ENCODE results near the gene CENPO. TPM values are rescaled to one million over a fixed set of nuclear protein-coding genes. Genes with fewer than 3 reads are reported as not detected.
A peak's percentile ranks its signal among the peaks of the same experiment; 100 is the strongest.
"Not testable (repeated sequence)": the region's sequence is repeated elsewhere in the genome, so short reads cannot be mapped to it uniquely, and the experiment has no call there.

CENPO gene
- total RNA-seq, 1 donor from 2014 or later = 3.7 TPM

- no peak for DNase-seq (ENCODE audit: low spot score)
Measured at GRCh38 chr2:24787532-24787931, 5.7 kb upstream of the CENPO start.

- no peak for DNase-seq (ENCODE audit: low spot score)
Measured at GRCh38 chr2:24788816-24789215, 4.4 kb upstream of the CENPO start.

- DNase-seq (ENCODE audit: low spot score) = no peak
Measured at GRCh38 chr2:24791452-24791851, 1.8 kb upstream of the CENPO start.

- no peak for DNase-seq (ENCODE audit: low spot score)
Measured at GRCh38 chr2:24792542-24792873, 717 bp upstream of the CENPO start.

- DNase-seq (ENCODE audit: low spot score) = no peak
Measured at GRCh38 chr2:24793761-24794435, 673 bp downstream of the CENPO start.

- no peak for DNase-seq (ENCODE audit: low spot score)
Measured at GRCh38 chr2:24797644-24798043, 4.4 kb downstream of the CENPO start.

GRCh38 chr2:24800487-24800886 lies 7.3 kb downstream of the CENPO start:
- DNase-seq (ENCODE audit: low spot score) = not testable (repeated sequence)

- peak; percentile 5 for DNase-seq (ENCODE audit: low spot score)
Measured at GRCh38 chr2:24805811-24806660, 12.8 kb downstream of the CENPO start.

- no peak for DNase-seq (ENCODE audit: low spot score)
Measured at GRCh38 chr2:24806661-24807036, 13.4 kb downstream of the CENPO start.

GRCh38 chr2:24809316-24810007 lies 16.2 kb downstream of the CENPO start:
- no peak for DNase-seq (ENCODE audit: low spot score)

GRCh38 chr2:24813691-24814137 lies 20.5 kb downstream of the CENPO start:
- no peak for DNase-seq (ENCODE audit: low spot score)

GRCh38 chr2:24814516-24814915 lies 21.3 kb downstream of the CENPO start:
- no peak for DNase-seq (ENCODE audit: low spot score)

- no peak for DNase-seq (ENCODE audit: low spot score)
Measured at GRCh38 chr2:24815171-24815570, 21.9 kb downstream of the CENPO start.

- peak; percentile 6 for DNase-seq (ENCODE audit: low spot score)
Measured at GRCh38 chr2:24816404-24816803, 23.2 kb downstream of the CENPO start.

- DNase-seq (ENCODE audit: low spot score) = peak; percentile 6
Measured at GRCh38 chr2:24816884-24817283, 23.7 kb downstream of the CENPO start.

- DNase-seq (ENCODE audit: low spot score) = peak; percentile 5
Measured at GRCh38 chr2:24818721-24819167, 25.5 kb downstream of the CENPO start.

- peak; percentile 7 for DNase-seq (ENCODE audit: low spot score)
Measured at GRCh38 chr2:24819442-24820174, 26.4 kb downstream of the CENPO start.

GRCh38 chr2:24820175-24820513 lies 26.9 kb downstream of the CENPO start:
- no peak for DNase-seq (ENCODE audit: low spot score)

GRCh38 chr2:24820598-24821432 lies 27.6 kb downstream of the CENPO start:
- DNase-seq (ENCODE audit: low spot score) = no peak

- no peak for DNase-seq (ENCODE audit: low spot score)
Measured at GRCh38 chr2:24821433-24821891, 28.2 kb downstream of the CENPO start.
